SK-N-SH treated with all-trans-retinoic acid at 6 μM for 48 hours (cell line): ENCODE results near the gene TOX2.

ENCODE experiments used
- ATAC-seq: fragments of 200-7000 bp; cut with Tn5 transposase; 3 replicates; pipeline ENCODE4 v1.9.1; 2020; ENCODE audit warnings: mild to moderate bottlenecking, moderate library complexity
- ARNTL ChIP-seq: fragments of 450-650 bp; formaldehyde crosslinking; IDR thresholded peaks from 2 replicates; pipeline ENCODE4 v1.5.0; 2020; ENCODE audit warnings: low read depth, mild to moderate bottlenecking, moderate library complexity, borderline replicate concordance
- BACH2 ChIP-seq: fragments of 250-450 bp; sonication (Bioruptor Pico); IDR thresholded peaks from 2 replicates; pipeline ENCODE4 v1.9.0; 2021; ENCODE audit warnings: mild to moderate bottlenecking, borderline replicate concordance
- CREB5 ChIP-seq: fragments of 250-450 bp; sonication (Bioruptor Pico); IDR thresholded peaks from 2 replicates; pipeline ENCODE4 v1.5.1; 2020; ENCODE audit warnings: low read depth, mild to moderate bottlenecking, moderate library complexity
- CSRNP3 ChIP-seq: fragments of 250-450 bp; sonication (Bioruptor Pico); IDR thresholded peaks from 2 replicates; pipeline ENCODE4 v1.5.1; 2021; ENCODE audit warnings: mild to moderate bottlenecking, moderate library complexity
- ESRRG ChIP-seq: fragments of 250-450 bp; sonication (Bioruptor Pico); IDR thresholded peaks from 2 replicates; pipeline ENCODE4 v1.6.1; 2021; ENCODE audit warnings: mild to moderate bottlenecking
- ISL1 ChIP-seq: fragments of 250-450 bp; sonication (Bioruptor Pico); IDR thresholded peaks from 2 replicates; pipeline ENCODE4 v2.1.2; 2022; ENCODE audit warnings: mild to moderate bottlenecking, moderate library complexity
- OSR1 ChIP-seq: fragments of 250-450 bp; sonication (Bioruptor Pico); IDR thresholded peaks from 2 replicates; pipeline ENCODE4 v1.8.0; 2022; ENCODE audit warnings: moderate library complexity, mild to moderate bottlenecking, inconsistent platforms
- PATZ1 ChIP-seq: fragments of 250-450 bp; sonication (Bioruptor Pico); IDR thresholded peaks from 2 replicates; pipeline ENCODE4 v1.8.0; 2020; ENCODE audit warnings: mild to moderate bottlenecking, moderate library complexity, borderline replicate concordance
- POU6F1 ChIP-seq: fragments of 250-450 bp; sonication (Bioruptor Pico); IDR thresholded peaks from 2 replicates; pipeline ENCODE4 v1.8.0; 2021; ENCODE audit warnings: low read depth, mild to moderate bottlenecking, moderate library complexity, borderline replicate concordance
- PPARA ChIP-seq: fragments of 250-450 bp; sonication (Bioruptor Pico); IDR thresholded peaks from 2 replicates; pipeline ENCODE4 v1.5.0; 2020; ENCODE audit warnings: mild to moderate bottlenecking, borderline replicate concordance
- RARB ChIP-seq: fragments of 250-450 bp; sonication (Bioruptor Pico); IDR thresholded peaks from 2 replicates; pipeline ENCODE4 v1.8.0; 2021; ENCODE audit warnings: mild to moderate bottlenecking, moderate library complexity
- SNAI2 ChIP-seq: fragments of 250-450 bp; sonication (Bioruptor Pico); IDR thresholded peaks from 2 replicates; pipeline ENCODE4 v1.5.0; 2020; ENCODE audit warnings: mild to moderate bottlenecking, moderate library complexity
- TCF4 ChIP-seq: fragments of 250-450 bp; sonication (Bioruptor Pico); IDR thresholded peaks from 2 replicates; pipeline ENCODE4 v1.8.0; 2021; ENCODE audit warnings: mild to moderate bottlenecking, moderate library complexity, borderline replicate concordance
- TOX ChIP-seq: fragments of 250-450 bp; sonication (Bioruptor Pico); IDR thresholded peaks from 2 replicates; pipeline ENCODE4 v1.8.0; 2021; ENCODE audit warnings: mild to moderate bottlenecking, moderate library complexity, borderline replicate concordance
- TSHZ2 ChIP-seq: fragments of 250-450 bp; sonication (Bioruptor Pico); IDR thresholded peaks from 2 replicates; pipeline ENCODE4 v1.5.0; 2020; ENCODE audit warnings: mild to moderate bottlenecking, moderate library complexity
- ZC3H10 ChIP-seq: fragments of 250-450 bp; sonication (Bioruptor Pico); IDR thresholded peaks from 2 replicates; pipeline ENCODE4 v1.5.1; 2021; ENCODE audit warnings: mild to moderate bottlenecking, moderate library complexity
- ZFP3 ChIP-seq: fragments of 250-450 bp; sonication (Bioruptor Pico); IDR thresholded peaks from 2 replicates; pipeline ENCODE4 v1.5.0; 2020; ENCODE audit warnings: mild to moderate bottlenecking, moderate library complexity
- ZNF565 ChIP-seq: fragments of 450-650 bp; formaldehyde crosslinking; conservative IDR thresholded peaks from 2 replicates; pipeline ENCODE4 v1.5.0; 2020; ENCODE audit warnings: low read depth, mild to moderate bottlenecking, moderate library complexity
- ZNF70 ChIP-seq: fragments of 450-650 bp; formaldehyde crosslinking; IDR thresholded peaks from 2 replicates; pipeline ENCODE4 v1.5.0; 2020; ENCODE audit warnings: mild to moderate bottlenecking, moderate library complexity

TOX2 gene

GRCh38 chr20:44067650-44068081 is 153.0 kb downstream of the TOX2 start:
- ATAC-seq, result no peak
- no peak for TF ChIP-seq POU6F1 (CRISPR knock-in tag)
- TF ChIP-seq TSHZ2 (CRISPR knock-in tag), result no peak
- no peak for TF ChIP-seq ZNF70 (CRISPR knock-in tag)
- TF ChIP-seq ZNF565 (CRISPR knock-in tag), result no peak
- no peak for TF ChIP-seq CREB5 (CRISPR knock-in tag)
- no peak for TF ChIP-seq OSR1 (CRISPR knock-in tag)
- TF ChIP-seq TCF4 (CRISPR knock-in tag), result no peak
- no peak for TF ChIP-seq ISL1 (CRISPR knock-in tag)
- no peak for TF ChIP-seq BACH2 (CRISPR knock-in tag)
- no peak for TF ChIP-seq ESRRG (CRISPR knock-in tag)
- no peak for TF ChIP-seq PPARA (CRISPR knock-in tag)
- no peak for TF ChIP-seq ARNTL (CRISPR knock-in tag)
- no peak for TF ChIP-seq TOX (CRISPR knock-in tag)
- TF ChIP-seq CSRNP3 (CRISPR knock-in tag), result no peak

- no peak for TF ChIP-seq PATZ1 (CRISPR knock-in tag)
- no peak for TF ChIP-seq TCF4 (CRISPR knock-in tag)
- TF ChIP-seq POU6F1 (CRISPR knock-in tag), result no peak
- no peak for TF ChIP-seq ZNF70 (CRISPR knock-in tag)
- no peak for TF ChIP-seq OSR1 (CRISPR knock-in tag)
- no peak for TF ChIP-seq SNAI2
- TF ChIP-seq ZC3H10 (CRISPR knock-in tag), result no peak
- no peak for TF ChIP-seq TOX (CRISPR knock-in tag)
- TF ChIP-seq ZFP3 (CRISPR knock-in tag), result no peak
- TF ChIP-seq RARB (CRISPR knock-in tag), result no peak
- no peak for ATAC-seq
These were observed 153.9 kb downstream of the TOX2 start for GRCh38 chr20:44068316-44069201.
